Measurements from ENCODE around the gene VENTX.

The VENTX gene

GRCh38 chr10:133235265-133235855, 2.3 kb upstream of the VENTX start:
- no peak for DNase-seq (ENCODE audit: low read depth)

- no peak for DNase-seq (ENCODE audit: low read depth)
These were observed 1.7 kb upstream of the VENTX start for GRCh38 chr10:133235932-133236331.

GRCh38 chr10:133236401-133237240, 1.0 kb upstream of the VENTX start:
- no peak for DNase-seq (ENCODE audit: low read depth)

- no peak for DNase-seq (ENCODE audit: low read depth)
These were observed 441 bp upstream of the VENTX start for GRCh38 chr10:133237241-133237587.

- DNase-seq (ENCODE audit: low read depth): no peak
These were observed 780 bp downstream of the VENTX start for GRCh38 chr10:133238466-133238804.

- DNase-seq (ENCODE audit: low read depth): no peak
These were observed 2.3 kb downstream of the VENTX start for GRCh38 chr10:133239990-133240389.

GRCh38 chr10:133241501-133242205, 4.0 kb downstream of the VENTX start:
- no peak for DNase-seq (ENCODE audit: low read depth)

GRCh38 chr10:133242611-133243356, 5.1 kb downstream of the VENTX start:
- no peak for DNase-seq (ENCODE audit: low read depth)

GRCh38 chr10:133243593-133243992, 5.9 kb downstream of the VENTX start:
- no peak for DNase-seq (ENCODE audit: low read depth)

GRCh38 chr10:133245439-133246235, 8.0 kb downstream of the VENTX start:
- no peak for DNase-seq (ENCODE audit: low read depth)

GRCh38 chr10:133246236-133246626, 8.6 kb downstream of the VENTX start:
- no peak for DNase-seq (ENCODE audit: low read depth)

- DNase-seq (ENCODE audit: low read depth): no peak
These were observed 10.2 kb downstream of the VENTX start for GRCh38 chr10:133247681-133248333.

- DNase-seq (ENCODE audit: low read depth): no peak
These were observed 10.7 kb downstream of the VENTX start for GRCh38 chr10:133248334-133248715.

- no peak for DNase-seq (ENCODE audit: low read depth)
These were observed 11.6 kb downstream of the VENTX start for GRCh38 chr10:133249094-133249780.

GRCh38 chr10:133249975-133250754, 12.5 kb downstream of the VENTX start:
- DNase-seq (ENCODE audit: low read depth): no peak

- no peak for DNase-seq (ENCODE audit: low read depth)
These were observed 13.9 kb downstream of the VENTX start for GRCh38 chr10:133251388-133252222.

- DNase-seq (ENCODE audit: low read depth): no peak
These were observed 14.5 kb downstream of the VENTX start for GRCh38 chr10:133252223-133252552.

- DNase-seq (ENCODE audit: low read depth): no peak
These were observed 15.8 kb downstream of the VENTX start for GRCh38 chr10:133253361-133253955.

Data from activated T-cell treated with anti-CD3 and anti-CD28 coated beads for 48 hours (primary cell).